ENCODE measurements around the gene TBC1D8. TPM values are rescaled to one million over a fixed set of nuclear protein-coding genes. Genes with fewer than 3 reads are reported as not detected.

The TBC1D8 gene
- total and polyA plus RNA-seq, 2 of the 13 experiments (the other 11 are each of a cell fraction or from before 2014, with no cell fraction given), result 45.1 to 95.4 TPM

DNA sequence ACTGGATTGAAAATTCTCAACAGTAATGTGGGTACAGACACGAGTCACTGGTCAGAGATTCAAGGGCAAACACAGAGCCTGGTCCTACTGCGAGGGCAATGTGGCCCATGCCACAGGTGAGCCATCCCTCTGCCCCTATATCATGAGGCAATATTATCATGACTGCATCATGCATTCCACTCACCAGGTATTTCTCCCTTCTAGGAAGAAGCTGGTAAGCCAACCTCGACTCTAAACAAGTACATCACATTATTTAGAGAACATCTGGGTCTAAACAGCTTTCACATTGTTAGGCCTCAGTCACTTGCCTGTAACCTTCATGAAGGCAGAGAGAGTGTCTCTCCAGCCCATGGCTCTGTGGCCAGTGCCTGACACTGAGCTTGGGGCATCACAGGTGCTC, 163.6 kb downstream of the TBC1D8 start:
- ATAC-seq, result no peak
- Histone ChIP-seq H3K27ac (ENCODE audit: extremely low read length, insufficient read depth, low read length) (no peak overlapping the region), H3K4me3 (replicated peaks in 1 of 3; ENCODE audit: insufficient read depth in 1 of 3, low read depth in 2 of 3, low read length in 3 of 3) (no peak overlapping the region), H3K27me3 (ENCODE audit: control insufficient read depth in 1 of 2, insufficient read depth in 2 of 2, low read length in 2 of 2) (no peaks in the 10 kb centered on the region), H3K4me2 (ENCODE audit: low read depth, low read length) (no peak overlapping the region), H2AFZ (ENCODE audit: low read length) (no peak overlapping the region), H4K20me1 (ENCODE audit: insufficient read depth, low read length) (no peaks in the 10 kb centered on the region), H3K4me1 (ENCODE audit: insufficient read depth, low read length) (no peaks in the 10 kb centered on the region), H3K36me3 (replicated peaks in 1 of 2; ENCODE audit: control insufficient read depth in 1 of 2, insufficient read depth in 2 of 2, low read length in 2 of 2) (peaks cover 21 to 62% of the 10 kb centered on the region in 2 experiments), H3K9me3 (ENCODE audit: low read length) (no peaks in the 10 kb centered on the region), H3K9ac (ENCODE audit: insufficient read depth, low read depth, low read length) (no peak overlapping the region), H3K79me2 (ENCODE audit: insufficient read depth, low read length) (no peaks in the 10 kb centered on the region)
- intact Hi-C loops (cut with micrococcal nuclease; ENCODE audit: unreplicated experiment), result loop anchor here (10.0 kb wide), 1 partner anchor 93 kb away; no protein-coding TSS in a partner anchor
- no peak for DNase-seq (ENCODE audit: low spot score)
- FAIRE-seq, result no peak
- in situ Hi-C loops (cut with HindIII; ENCODE audit: extremely low pct_ligation_motif_present, low pct_unique_long_range_greater_than_20kb), result no loop called here
- CTCF ChIA-PET (ENCODE audit: low intra/inter-chr PET ratio, low total read pairs), result interaction anchor here (5.2 kb wide), 1 partner anchor 380 kb away, joined by 31 read pairs; no protein-coding TSS in a partner anchor
- WGBS (ENCODE audit: low lambda C conversion rate), result 98% methylated on average over 3 of the region's 3 CpGs
- BruUV-seq (replicated peaks), result no TSS peak
- POLR2A ChIA-PET, result no interaction called here
- TF ChIP-seq ZNF512B (CRISPR knock-in tag; IDR thresholded peaks at IDR 0.05; ENCODE audit: borderline replicate concordance) (no peak), ZNF674 (CRISPR knock-in tag; IDR thresholded peaks at IDR 0.05; ENCODE audit: low read depth) (no peak), ZNF546 (CRISPR knock-in tag; conservative IDR thresholded peaks at IDR 0.05) (no peak), ATM (IDR thresholded peaks at IDR 0.05; ENCODE audit: borderline replicate concordance) (no peak), ZNF362 (CRISPR knock-in tag; IDR thresholded peaks at IDR 0.05; ENCODE audit: borderline replicate concordance) (no peak), YY1 (IDR thresholded peaks at IDR 0.05; ENCODE audit: insufficient read depth, insufficient replicate concordance, low read depth, low read length) (no peak), ARNT2 (CRISPR knock-in tag; IDR thresholded peaks at IDR 0.05; ENCODE audit: low read depth) (no peak), ZNF83 (CRISPR knock-in tag; IDR thresholded peaks at IDR 0.05; ENCODE audit: borderline replicate concordance) (no peak), IKZF4 (CRISPR knock-in tag; IDR thresholded peaks at IDR 0.05; ENCODE audit: borderline replicate concordance, low read depth, not compliant biosample characterization) (no peak), ZNF740 (CRISPR knock-in tag; IDR thresholded peaks at IDR 0.05) (no peak), ZNF570 (CRISPR knock-in tag; IDR thresholded peaks at IDR 0.05; ENCODE audit: borderline replicate concordance) (no peak), ZNF263 (CRISPR knock-in tag; IDR thresholded peaks at IDR 0.05) (no peak), ATF7-NPFF (CRISPR knock-in tag; IDR thresholded peaks at IDR 0.05; ENCODE audit: low read depth) (no peak), FOXP1 (IDR thresholded peaks at IDR 0.05) (no peak), FOXP1 (CRISPR knock-in tag; IDR thresholded peaks at IDR 0.05) (no peak), SALL2 (CRISPR knock-in tag; IDR thresholded peaks at IDR 0.05) (no peak)
- TF ChIP-seq, protein P1, sequence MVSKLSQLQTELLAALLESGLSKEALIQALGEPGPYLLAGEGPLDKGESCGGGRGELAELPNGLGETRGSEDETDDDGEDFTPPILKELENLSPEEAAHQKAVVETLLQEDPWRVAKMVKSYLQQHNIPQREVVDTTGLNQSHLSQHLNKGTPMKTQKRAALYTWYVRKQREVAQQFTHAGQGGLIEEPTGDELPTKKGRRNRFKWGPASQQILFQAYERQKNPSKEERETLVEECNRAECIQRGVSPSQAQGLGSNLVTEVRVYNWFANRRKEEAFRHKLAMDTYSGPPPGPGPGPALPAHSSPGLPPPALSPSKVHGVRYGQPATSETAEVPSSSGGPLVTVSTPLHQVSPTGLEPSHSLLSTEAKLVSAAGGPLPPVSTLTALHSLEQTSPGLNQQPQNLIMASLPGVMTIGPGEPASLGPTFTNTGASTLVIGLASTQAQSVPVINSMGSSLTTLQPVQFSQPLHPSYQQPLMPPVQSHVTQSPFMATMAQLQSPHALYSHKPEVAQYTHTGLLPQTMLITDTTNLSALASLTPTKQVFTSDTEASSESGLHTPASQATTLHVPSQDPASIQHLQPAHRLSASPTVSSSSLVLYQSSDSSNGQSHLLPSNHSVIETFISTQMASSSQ (IDR thresholded peaks at IDR 0.05; ENCODE audit: low read depth), result no peak
- TF ChIP-seq, protein P1 (CRISPR knock-in tag; IDR thresholded peaks at IDR 0.05; ENCODE audit: borderline replicate concordance), result no peak

All from HepG2 (cell line).